ENCODE measurements around the gene RAC3. TPM values are rescaled to one million over a fixed set of nuclear protein-coding genes. Genes with fewer than 3 reads are reported as not detected.

RAC3 gene
- total and polyA plus RNA-seq, 9 of the 15 experiments (the other 6 are each of a cell fraction or from before 2014, with no cell fraction given), result 0.23 to 292 (median 118) TPM

DNA sequence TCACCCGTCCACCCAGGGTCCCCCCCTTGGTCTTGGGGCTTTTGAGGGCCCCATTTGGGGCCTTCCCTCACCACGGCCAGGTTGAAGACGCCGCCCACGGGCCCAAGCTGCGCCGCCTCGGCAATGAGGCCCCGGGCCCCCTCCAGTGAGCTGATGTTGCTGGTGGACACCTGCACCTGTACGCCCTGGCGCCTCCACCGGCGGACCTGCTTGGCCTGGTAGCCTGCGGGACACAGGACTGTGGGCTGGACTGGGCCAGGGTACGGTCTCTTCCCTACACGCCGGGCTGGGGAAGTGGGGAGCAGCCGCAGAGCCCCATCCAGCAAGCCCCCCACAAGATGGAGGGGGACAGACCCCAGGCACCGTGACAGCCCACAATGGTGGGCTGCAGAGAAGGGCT is 51.0 kb downstream of the RAC3 start:
- 93% methylated on average over 12 of the region's 19 CpGs for WGBS (ENCODE audit: insufficient coverage, low coverage, missing lambda C conversion rate)
- TF ChIP-seq POLR2G (IDR thresholded peaks at IDR 0.05; ENCODE audit: low read depth, low read length) (peak; percentile 55), DIDO1 (tag; IDR thresholded peaks at IDR 0.05; ENCODE audit: low read depth) (no peak), ZNF146 (CRISPR knock-in tag; IDR thresholded peaks at IDR 0.05; ENCODE audit: unreplicated experiment) (no peak), NUFIP1 (IDR thresholded peaks at IDR 0.05; ENCODE audit: partially characterized antibody) (no peak), ILF3 (IDR thresholded peaks at IDR 0.05; ENCODE audit: borderline replicate concordance) (no peak), POLR2A (conservative IDR thresholded peaks at IDR 0.05) (peak; percentile 48), ARID2 (IDR thresholded peaks at IDR 0.05) (no peak), ZFP36 (IDR thresholded peaks at IDR 0.05; ENCODE audit: low read depth, low read length, partially characterized antibody) (no peak), MTA2 (IDR thresholded peaks at IDR 0.05; ENCODE audit: low read depth) (no peak), RBFOX2 (IDR thresholded peaks at IDR 0.05; ENCODE audit: low read depth, low read length) (peak; percentile 73), ZNF830 (CRISPR knock-in tag; IDR thresholded peaks at IDR 0.05) (no peak)
- ChIA-PET POLR2A (interaction anchor here (1.1 to 1.7 kb wide), 4 partner anchors 10 to 16 kb away, joined by 3 to 8 read pairs (median 6); partner anchors contain the start of gene FASN), CTCF (ENCODE audit: low intra/inter-chr PET ratio) (no interaction called here)
- Histone ChIP-seq H3K9me1 (ENCODE audit: control insufficient read depth, insufficient read depth, low read length) (no peaks in the 10 kb centered on the region), H2AFZ (ENCODE audit: low read depth, low read length) (no peak overlapping the region), H3K79me2 (ENCODE audit: control insufficient read depth, insufficient read depth, low read length) (no peaks in the 10 kb centered on the region; the same call in 2 of the 3 replicates), H3K9me3 (replicated peaks; ENCODE audit: control insufficient read depth, insufficient read depth, low read depth, low read length) (no peaks in the 10 kb centered on the region), H3K4me3 (no peak overlapping the region), H4K20me1 (replicated peaks; ENCODE audit: control insufficient read depth, insufficient read depth, low read length) (peaks cover 31% of the 10 kb centered on the region), H3K27ac (ENCODE audit: extremely low read depth, low read depth, low read length) (no peak overlapping the region), H3K4me2 (ENCODE audit: insufficient read depth, low read length) (no peak overlapping the region), H3K36me3 (ENCODE audit: control insufficient read depth, insufficient read depth, low read length) (peaks cover 98% of the 10 kb centered on the region; the same call in 2 of the 3 replicates), H3K4me1 (replicated peaks in 1 of 2; ENCODE audit: control insufficient read depth in 2 of 2, insufficient read depth in 2 of 2, low read length in 2 of 2) (peaks cover 0 to 76% of the 10 kb centered on the region in 2 experiments; a peak in 2 of 5 replicates), H3K27me3 (ENCODE audit: control insufficient read depth in 2 of 2, insufficient read depth in 2 of 2, low read length in 2 of 2) (no peaks in the 10 kb centered on the region), H3K9ac (ENCODE audit: insufficient read depth in 1 of 2, low read depth in 2 of 2, low read length in 2 of 2) (no peak overlapping the region; a peak in 1 of 4 replicates)
- no peak for DNase-seq (ENCODE audit: extremely low read depth in 1 of 4, low spot score in 3 of 4)
- in situ Hi-C loops (cut with MboI), result no loop called here
- intact Hi-C loops (cut with micrococcal nuclease), result no loop called here
- no peak for FAIRE-seq
- no peak for ATAC-seq
- BruUV-seq (replicated peaks), result no TSS peak

All from K562 (cell line).